Epithelial cell of esophagus (primary cell): ENCODE measurements around the gene SOD1.

ENCODE experiments used
- DNase-seq: peaks from one replicate; pipeline ENCODE4 v3.0.0; 2010; ENCODE audit warnings: low read depth
- H3K4me3 ChIP-seq: 2 replicates; pipeline ENCODE4 v1.5.1; 2011; ENCODE audit warnings: mild to moderate bottlenecking, low read length, control low read depth
- CTCF ChIP-seq: IDR thresholded peaks from 2 replicates; pipeline ENCODE4 v1.5.1; 2011; ENCODE audit warnings: low read depth, mild to moderate bottlenecking, low read length, control low read depth, inconsistent platforms; ENCODE audit not compliant: insufficient read depth; ENCODE audit errors: missing control alignments

Gene SOD1

DNA sequence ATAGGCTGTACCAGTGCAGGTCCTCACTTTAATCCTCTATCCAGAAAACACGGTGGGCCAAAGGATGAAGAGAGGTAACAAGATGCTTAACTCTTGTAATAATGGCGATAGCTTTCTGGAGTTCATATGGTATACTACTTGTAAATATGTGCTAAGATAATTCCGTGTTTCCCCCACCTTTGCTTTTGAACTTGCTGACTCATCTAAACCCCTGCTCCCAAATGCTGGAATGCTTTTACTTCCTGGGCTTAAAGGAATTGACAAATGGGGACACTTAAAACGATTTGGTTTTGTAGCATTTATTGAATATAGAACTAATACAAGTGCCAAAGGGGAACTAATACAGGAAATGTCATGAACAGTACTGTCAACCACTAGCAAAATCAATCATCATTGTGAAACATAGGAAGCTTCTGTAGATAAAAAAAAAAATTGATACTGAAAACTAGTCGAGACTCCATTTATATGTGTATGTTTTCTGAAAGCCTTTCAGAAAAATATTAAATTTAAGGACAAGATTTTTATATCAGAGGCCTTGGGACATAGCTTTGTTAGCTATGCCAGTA, 7.0 kb downstream of the SOD1 start:
- no peak overlapping the region for H3K4me3 ChIP-seq
- DNase-seq, result no peak
- no peak for TF ChIP-seq CTCF

DNA sequence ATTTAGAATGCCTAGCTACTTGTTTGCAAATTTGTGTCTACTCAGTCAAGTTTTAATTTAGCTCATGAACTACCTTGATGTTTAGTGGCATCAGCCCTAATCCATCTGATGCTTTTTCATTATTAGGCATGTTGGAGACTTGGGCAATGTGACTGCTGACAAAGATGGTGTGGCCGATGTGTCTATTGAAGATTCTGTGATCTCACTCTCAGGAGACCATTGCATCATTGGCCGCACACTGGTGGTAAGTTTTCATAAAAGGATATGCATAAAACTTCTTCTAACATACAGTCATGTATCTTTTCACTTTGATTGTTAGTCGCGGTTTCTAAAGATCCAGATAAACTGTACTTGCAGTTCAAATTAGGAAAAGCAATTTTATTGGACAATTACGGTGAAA, 7.6 kb downstream of the SOD1 start:
- no peak for TF ChIP-seq CTCF
- peak; percentile 47 for DNase-seq
- no peak overlapping the region for H3K4me3 ChIP-seq

- no peak overlapping the region for H3K4me3 ChIP-seq
- DNase-seq, result peak; percentile 86
- no peak for TF ChIP-seq CTCF
Measured at GRCh38 chr21:31667639-31668038, 8.1 kb downstream of the SOD1 start.

GRCh38 chr21:31668651-31669491, 9.4 kb downstream of the SOD1 start:
- TF ChIP-seq CTCF, result no peak
- DNase-seq, result peak; percentile 48
- no peak overlapping the region for H3K4me3 ChIP-seq

- TF ChIP-seq CTCF, result no peak
- no peak for DNase-seq
- no peak overlapping the region for H3K4me3 ChIP-seq
Measured at GRCh38 chr21:31670070-31670469, 10.6 kb downstream of the SOD1 start.

GRCh38 chr21:31671146-31671716, 11.7 kb downstream of the SOD1 start:
- TF ChIP-seq CTCF, result no peak

More at GRCh38 chr21:31671146-31671716, 11.7 kb downstream of the SOD1 start:
- no peak overlapping the region for H3K4me3 ChIP-seq
- no peak for DNase-seq
